Neural progenitor cell (in vitro differentiated cells): Measurements from ENCODE around the gene HK1.

Source experiments
- EZH2 ChIP-seq: fragments of 200-600 bp; sonication (generic); IDR thresholded peaks from 2 replicates; pipeline ENCODE4 v1.6.1; 2017; ENCODE audit warnings: antibody characterized with exemption, mild to moderate bottlenecking, moderate library complexity
- EZH2phosphoT487 ChIP-seq: fragments of 200-600 bp; sonication (generic); IDR thresholded peaks from 2 replicates; pipeline ENCODE4 v1.6.1; 2017; ENCODE audit warnings: antibody characterized with exemption
- TF ChIP-seq, protein P1 (sequence below): fragments of 200-600 bp; sonication (generic); IDR thresholded peaks from 2 replicates; pipeline ENCODE4 v1.5.1; 2017; ENCODE audit warnings: antibody characterized with exemption, mild to moderate bottlenecking

DNA sequence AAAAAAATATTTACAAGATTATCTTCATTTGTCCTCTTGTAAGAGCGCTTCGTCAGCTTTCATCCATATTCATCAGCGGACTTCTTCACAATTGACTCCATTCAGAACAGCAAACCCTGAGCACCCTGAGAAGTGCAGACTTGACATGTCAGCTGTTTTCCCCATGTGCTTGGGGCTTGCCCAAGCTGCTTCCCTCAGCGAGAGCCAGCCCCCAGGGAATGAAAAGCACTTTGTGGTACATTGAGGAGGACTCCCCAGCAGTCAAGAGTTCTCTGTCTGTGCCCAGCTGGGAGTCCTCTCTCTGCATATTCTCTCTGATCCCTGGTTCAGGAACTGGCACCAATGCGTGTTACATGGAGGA lies 35.5 kb upstream of the HK1 start:
- TF ChIP-seq, protein P1, sequence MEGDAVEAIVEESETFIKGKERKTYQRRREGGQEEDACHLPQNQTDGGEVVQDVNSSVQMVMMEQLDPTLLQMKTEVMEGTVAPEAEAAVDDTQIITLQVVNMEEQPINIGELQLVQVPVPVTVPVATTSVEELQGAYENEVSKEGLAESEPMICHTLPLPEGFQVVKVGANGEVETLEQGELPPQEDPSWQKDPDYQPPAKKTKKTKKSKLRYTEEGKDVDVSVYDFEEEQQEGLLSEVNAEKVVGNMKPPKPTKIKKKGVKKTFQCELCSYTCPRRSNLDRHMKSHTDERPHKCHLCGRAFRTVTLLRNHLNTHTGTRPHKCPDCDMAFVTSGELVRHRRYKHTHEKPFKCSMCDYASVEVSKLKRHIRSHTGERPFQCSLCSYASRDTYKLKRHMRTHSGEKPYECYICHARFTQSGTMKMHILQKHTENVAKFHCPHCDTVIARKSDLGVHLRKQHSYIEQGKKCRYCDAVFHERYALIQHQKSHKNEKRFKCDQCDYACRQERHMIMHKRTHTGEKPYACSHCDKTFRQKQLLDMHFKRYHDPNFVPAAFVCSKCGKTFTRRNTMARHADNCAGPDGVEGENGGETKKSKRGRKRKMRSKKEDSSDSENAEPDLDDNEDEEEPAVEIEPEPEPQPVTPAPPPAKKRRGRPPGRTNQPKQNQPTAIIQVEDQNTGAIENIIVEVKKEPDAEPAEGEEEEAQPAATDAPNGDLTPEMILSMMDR = no peak
- no peak for TF ChIP-seq EZH2
- no peak for TF ChIP-seq EZH2phosphoT487
